ENCODE measurements around the gene WTIP.

WTIP gene

GRCh38 chr19:34555447-34555846 is 73.9 kb downstream of the WTIP start:
- no peak for DNase-seq (ENCODE audit: low read depth)
- TF ChIP-seq, protein P1, sequence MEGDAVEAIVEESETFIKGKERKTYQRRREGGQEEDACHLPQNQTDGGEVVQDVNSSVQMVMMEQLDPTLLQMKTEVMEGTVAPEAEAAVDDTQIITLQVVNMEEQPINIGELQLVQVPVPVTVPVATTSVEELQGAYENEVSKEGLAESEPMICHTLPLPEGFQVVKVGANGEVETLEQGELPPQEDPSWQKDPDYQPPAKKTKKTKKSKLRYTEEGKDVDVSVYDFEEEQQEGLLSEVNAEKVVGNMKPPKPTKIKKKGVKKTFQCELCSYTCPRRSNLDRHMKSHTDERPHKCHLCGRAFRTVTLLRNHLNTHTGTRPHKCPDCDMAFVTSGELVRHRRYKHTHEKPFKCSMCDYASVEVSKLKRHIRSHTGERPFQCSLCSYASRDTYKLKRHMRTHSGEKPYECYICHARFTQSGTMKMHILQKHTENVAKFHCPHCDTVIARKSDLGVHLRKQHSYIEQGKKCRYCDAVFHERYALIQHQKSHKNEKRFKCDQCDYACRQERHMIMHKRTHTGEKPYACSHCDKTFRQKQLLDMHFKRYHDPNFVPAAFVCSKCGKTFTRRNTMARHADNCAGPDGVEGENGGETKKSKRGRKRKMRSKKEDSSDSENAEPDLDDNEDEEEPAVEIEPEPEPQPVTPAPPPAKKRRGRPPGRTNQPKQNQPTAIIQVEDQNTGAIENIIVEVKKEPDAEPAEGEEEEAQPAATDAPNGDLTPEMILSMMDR (conservative IDR thresholded peaks at IDR 0.05; ENCODE audit: low read depth, low read length) = peak; percentile 22

GRCh38 chr19:34556488-34556887 is 74.9 kb downstream of the WTIP start:
- H3K4me3 ChIP-seq (ENCODE audit: low read length) = no peak overlapping the region
- TF ChIP-seq, protein P1 (conservative IDR thresholded peaks at IDR 0.05; ENCODE audit: low read depth, low read length) = peak; percentile 16
- no peak for DNase-seq (ENCODE audit: low read depth)

More at GRCh38 chr19:34555447-34555846, 73.9 kb downstream of the WTIP start:
- H3K4me3 ChIP-seq (ENCODE audit: low read length) = no peak overlapping the region

- no peak overlapping the region for H3K4me3 ChIP-seq (ENCODE audit: low read length)
- TF ChIP-seq, protein P1 (conservative IDR thresholded peaks at IDR 0.05; ENCODE audit: low read depth, low read length) = no peak
- DNase-seq (ENCODE audit: low read depth) = no peak
Observed at GRCh38 chr19:34559045-34559444, 77.5 kb downstream of the WTIP start.

DNA sequence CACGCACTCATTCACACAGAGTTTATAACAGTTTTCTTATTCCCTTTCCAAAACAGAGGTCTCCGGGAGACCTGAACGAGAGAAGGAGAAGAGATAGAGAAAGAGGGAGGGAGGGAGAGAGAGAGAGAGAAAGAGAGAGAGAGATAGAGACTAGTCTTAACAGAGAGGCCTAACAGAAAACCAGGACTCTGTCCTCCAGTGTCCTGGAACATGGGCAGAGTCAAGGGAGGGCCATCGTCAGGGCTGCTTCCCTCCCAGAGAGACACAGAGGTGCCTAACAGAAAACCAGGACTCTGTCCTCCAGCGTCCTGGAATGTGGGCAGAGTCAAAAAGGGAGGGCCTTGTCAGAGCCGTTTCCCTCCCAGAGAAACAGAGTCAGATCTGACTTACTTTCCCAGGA is 78.7 kb downstream of the WTIP start:
- DNase-seq (ENCODE audit: low read depth) = no peak

More for the DNA sequence above, 78.7 kb downstream of the WTIP start:
- TF ChIP-seq, protein P1 (conservative IDR thresholded peaks at IDR 0.05; ENCODE audit: low read depth, low read length) = no peak
- H3K4me3 ChIP-seq (ENCODE audit: low read length) = no peak overlapping the region
